Midbrain (tissue), 1 donor: ENCODE results near the gene NDUFS5.
A peak's percentile ranks its signal among the peaks of the same experiment; 100 is the strongest.
"Not testable (repeated sequence)": the region's sequence is repeated elsewhere in the genome, so short reads cannot be mapped to it uniquely, and the experiment has no call there.

Source experiments
- DNase-seq: peaks from one replicate; lab custom pipeline; 2025; lab: John Stamatoyannopoulos, UW

NDUFS5 gene

GRCh38 chr1:39063775-39064174 is 37.6 kb downstream of the NDUFS5 start:
- DNase-seq = no peak

DNA sequence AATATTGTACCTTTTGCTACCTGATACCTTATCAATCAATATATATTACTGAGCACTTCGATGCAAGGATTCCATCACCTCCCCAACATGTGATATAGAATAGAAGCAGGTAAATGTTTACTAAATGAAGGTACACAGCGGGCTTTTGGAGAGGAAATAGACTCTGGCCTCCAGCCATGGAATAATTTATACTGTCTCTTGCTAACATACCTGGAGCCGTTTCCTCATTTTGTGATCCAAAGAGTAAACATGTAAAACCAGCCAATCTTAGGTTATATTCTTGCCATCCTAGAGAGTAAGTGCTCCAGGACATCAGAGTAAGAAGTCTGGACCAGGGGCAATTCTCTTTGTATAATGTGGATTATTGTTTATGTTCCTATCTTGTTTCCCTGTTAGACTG is 39.4 kb downstream of the NDUFS5 start:
- DNase-seq = no peak

- DNase-seq = not testable (repeated sequence)
Observed at GRCh38 chr1:39068227-39068626, 42.1 kb downstream of the NDUFS5 start.

DNA sequence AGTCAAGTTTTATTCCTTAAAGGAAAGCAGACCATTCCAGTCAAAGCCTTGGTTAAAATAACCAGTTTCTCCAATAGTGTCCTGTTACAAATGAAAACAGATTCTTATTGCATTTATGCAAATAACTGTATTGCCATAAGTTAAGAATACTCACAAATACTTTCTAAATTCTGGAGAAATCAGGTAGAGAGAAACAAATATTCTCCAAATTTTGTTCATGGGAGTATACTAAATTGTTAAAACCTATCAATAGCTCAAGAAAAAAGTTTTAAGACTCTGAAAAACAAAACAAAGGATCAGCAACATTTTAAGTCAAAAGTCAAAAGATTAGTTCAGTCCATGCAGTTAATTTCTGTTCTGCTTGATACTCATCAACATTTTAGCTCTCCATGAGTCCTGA is 45.4 kb downstream of the NDUFS5 start:
- DNase-seq = not testable (repeated sequence)

DNA sequence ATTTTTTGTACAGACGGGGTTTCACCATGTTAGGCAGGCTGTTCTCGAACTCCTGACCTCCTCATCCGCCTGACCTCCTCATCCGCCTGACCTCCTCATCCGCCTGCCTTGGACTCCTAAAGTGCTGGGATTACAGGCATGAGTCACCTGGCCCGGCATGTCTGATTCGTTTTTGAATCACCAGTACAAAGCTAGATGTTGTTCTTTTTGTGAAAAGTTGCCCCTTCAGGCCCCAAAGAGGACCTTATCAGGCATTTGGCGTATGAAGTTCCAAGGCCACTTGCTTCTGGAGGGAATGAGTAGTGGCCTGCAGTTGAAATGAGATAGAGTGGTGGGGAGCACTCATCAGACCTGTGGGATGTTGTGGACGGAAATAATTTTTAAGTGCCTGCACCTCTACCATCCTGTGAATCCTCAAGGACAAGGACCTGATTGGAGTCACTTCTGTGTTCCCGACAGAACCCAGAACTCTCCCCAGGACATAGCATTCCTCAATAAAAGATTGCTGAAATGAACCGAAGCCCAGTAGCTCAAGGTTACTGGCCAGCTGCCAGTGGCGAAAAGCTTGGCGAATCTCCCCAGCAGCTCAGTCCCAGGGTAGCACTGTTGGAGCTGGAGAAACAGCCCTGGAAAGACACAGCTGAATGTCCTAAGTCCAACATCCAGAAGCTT is 50.1 kb downstream of the NDUFS5 start:
- DNase-seq = peak; percentile 79

DNA sequence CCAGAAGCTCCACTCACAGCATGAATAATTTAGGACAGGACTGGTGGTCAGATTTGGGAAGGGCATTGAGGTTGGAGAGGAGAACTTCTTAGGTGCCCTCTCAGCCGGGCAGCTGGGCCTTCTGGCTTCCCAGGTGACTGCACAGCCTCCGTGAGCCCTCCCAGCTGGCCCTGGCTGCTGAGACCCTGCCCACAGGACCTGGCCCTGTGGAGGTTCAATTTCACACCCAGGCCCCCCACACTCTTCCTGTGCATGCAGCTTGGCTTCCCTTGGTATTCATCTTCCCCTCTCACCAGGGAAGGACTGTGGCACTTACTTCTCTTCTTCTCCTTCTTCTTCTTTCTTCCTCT is 50.6 kb downstream of the NDUFS5 start:
- no peak for DNase-seq

- DNase-seq = no peak
Observed at GRCh38 chr1:39080269-39080826, 54.2 kb downstream of the NDUFS5 start.

DNA sequence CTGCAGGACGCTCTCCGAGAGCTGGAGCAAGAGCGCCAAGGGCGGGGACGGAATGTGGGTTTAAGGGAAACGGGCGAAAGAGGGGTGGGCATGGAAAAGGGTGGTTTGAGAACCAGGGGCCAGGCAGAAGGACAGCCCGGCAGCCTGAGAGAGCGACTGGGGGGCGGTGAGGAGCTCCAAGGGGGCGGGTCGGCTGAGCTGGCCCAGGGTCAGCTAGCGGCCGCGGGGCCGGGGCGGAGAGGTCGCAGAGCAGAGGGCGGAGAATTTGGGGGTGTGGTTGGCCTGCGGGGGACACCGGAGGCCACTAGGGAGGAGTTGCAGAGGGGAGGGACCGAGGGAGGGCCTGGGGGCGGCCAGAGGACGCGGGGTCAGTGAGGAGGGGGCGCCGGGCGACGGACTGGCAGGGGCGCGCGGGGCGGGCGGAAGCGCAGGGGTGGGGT is 54.7 kb downstream of the NDUFS5 start:
- DNase-seq = no peak

DNA sequence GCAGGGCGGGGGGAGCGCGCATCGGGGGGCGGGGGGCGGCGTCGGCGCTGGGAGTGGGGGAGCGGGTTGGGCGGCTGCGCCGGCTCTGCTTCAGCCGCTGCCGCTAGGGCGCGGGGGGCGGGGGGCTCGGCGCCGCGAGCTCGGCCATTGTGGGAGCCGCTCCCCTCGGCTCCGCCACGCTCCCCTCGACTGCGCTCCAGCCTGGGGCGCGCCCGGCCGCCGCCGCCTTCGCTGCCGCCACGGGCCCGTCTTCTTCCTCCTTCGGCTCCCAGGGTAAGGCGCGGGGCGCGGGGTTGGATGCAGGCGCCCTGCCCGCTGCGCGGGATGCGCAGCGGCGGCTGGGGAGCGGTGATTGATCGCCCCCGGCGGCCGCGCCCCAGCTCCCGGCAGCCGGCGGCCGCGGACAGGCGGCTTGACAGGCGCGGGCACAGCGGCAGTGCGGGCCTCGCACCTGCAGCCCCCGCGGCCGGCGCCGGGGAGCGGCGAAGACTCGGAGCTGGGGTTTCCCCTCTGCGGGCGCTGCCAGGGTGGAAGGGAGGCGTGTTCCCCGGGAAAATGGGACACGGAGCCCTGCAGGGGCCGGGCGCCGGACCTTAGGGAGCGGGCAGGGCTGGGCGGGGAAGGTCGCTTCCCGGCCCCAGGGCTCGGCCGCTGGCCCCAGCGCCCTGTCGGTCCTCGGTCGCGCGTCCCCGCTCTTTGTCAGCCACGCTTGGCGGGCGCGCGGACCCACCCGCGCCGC is 55.3 kb downstream of the NDUFS5 start:
- DNase-seq = no peak

DNA sequence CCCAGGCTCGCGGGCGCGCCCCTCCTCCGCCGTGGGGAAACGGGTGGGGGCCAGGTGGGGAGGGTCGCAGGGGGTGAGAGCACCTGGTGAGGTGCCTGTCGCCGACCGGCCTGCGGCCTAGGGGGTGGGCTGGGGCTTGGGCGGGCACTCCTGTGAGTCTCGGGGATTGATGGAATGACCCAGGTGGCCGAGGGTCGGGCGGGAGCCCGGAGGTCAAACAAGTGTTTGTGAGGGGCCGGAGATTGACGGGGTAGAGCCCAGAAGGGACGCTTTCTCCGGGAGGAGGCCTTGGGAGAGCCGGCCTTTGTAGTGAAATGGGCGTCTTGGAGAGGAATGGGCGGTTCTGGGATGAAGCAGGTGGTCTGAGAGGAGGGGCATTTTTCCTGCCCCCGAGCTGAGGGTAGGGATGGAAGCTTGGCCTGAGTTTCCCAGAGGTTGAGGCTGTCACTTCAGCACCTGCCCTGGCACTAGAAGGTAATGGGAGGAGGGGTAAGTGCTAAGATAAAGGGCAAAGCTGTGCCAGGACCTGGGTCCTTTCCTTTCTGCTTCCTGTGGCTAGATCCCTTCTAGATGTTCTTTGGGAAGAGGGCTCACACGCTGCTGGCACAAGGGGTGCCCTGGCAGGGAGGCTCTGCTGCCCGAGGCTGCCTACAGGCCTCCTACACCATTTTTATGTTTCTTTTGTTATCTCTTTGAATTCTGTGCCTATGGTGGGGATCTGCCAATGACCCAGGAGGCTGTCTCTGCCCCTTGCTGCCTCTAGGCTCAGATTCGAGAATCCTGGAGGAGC is 56.1 kb downstream of the NDUFS5 start:
- DNase-seq = no peak

DNA sequence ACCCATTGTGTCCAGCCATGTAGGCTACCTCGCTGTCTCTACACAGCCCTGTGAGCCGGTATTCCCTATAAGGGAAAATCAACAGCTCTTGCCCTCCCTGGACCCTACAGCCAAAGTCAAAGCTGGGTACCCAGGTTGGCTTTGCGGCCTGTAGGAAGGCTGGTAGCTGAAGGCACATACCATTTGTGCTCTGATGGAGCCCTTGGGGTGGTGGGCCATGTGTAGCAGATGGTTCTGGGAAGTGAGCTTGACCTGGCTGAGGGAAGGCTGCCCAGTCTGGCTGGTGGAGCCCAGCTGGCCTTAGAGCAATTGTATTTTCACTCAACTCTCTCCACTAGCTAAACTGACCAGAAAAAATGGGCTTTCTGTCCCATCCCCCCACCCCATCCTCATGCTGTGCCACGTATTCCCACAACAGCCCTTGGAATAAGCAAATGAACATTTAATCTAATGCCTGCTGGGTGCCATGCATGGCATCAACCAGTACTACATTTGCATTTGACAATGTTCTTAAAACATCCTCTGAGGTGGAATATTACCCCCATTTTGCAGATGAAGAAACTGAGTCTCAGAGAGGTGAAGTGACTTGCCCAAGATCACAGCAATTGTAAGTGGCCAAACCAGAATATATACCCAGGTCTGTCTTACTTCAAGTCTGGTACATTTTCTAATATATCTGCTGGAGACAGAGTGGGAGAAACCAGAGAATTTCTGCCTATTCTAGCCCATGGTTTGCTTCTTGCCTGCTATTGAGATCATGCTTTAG is 56.8 kb downstream of the NDUFS5 start:
- no peak for DNase-seq

DNA sequence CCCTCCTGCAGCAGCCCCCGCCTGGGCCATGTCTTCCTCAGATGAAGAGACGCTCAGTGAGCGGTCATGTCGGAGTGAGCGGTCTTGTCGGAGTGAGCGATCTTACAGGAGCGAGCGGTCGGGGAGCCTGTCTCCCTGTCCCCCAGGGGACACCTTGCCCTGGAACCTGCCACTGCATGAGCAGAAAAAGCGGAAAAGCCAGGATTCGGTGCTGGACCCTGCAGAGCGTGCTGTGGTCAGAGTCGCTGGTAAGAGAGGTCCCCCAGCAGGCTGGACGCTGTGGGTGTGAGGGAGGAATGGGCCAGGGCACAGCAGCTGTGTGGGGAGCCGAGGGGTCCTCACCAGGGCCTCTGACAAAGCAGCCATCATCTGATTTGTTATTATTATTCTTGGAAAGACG is 58.0 kb downstream of the NDUFS5 start:
- DNase-seq = no peak
